HG03045 (cell line): ENCODE data around the gene VDAC1.
"Not testable (repeated sequence)": the region's sequence is repeated elsewhere in the genome, so short reads cannot be mapped to it uniquely, and the experiment has no call there.

Experiments
- ATAC-seq: cut with Tn5 transposase; IDR thresholded peaks from one replicate; pipeline ENCODE4 v1.9.1; 2021; ENCODE audit warnings: mild to moderate bottlenecking, moderate library complexity; ENCODE audit not compliant: unreplicated experiment

The VDAC1 gene

GRCh38 chr5:133996683-133997252 is 8.0 kb downstream of the VDAC1 start:
- no peak for ATAC-seq

DNA sequence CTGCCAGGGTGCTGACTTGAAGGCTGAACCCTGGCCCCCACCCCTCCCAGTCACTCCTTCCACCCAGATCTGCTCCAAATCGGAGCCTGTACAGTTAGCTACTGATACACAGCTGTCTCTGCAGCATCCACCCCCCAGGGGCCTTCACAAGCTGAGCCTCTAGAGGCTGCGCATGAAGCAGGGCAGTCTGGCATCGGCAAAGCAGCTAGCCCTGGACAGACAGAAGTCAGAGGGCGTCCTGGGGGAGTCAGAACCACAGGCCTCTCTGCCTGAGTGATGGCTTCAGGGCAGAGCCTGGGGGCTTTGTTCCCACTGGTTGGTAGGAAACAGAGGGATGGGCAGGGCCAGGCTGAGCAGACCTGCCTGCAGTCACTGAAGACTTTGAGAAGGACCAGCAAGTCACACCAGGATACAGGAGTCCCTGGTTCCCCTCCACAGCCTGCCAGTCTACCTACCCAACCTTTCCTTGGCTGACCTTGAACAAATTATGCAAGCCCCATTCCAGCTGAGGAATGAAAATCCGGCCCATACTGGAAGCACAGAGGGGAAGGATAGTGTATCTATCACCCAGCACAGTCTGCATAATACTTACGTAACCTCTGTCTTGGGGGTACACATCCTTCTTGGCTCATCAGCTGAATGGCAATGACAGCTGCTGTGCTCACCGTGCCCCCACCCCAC is 8.8 kb downstream of the VDAC1 start:
- ATAC-seq, result no peak

- no peak for ATAC-seq
Measured at GRCh38 chr5:133995341-133995740, 9.4 kb downstream of the VDAC1 start.

DNA sequence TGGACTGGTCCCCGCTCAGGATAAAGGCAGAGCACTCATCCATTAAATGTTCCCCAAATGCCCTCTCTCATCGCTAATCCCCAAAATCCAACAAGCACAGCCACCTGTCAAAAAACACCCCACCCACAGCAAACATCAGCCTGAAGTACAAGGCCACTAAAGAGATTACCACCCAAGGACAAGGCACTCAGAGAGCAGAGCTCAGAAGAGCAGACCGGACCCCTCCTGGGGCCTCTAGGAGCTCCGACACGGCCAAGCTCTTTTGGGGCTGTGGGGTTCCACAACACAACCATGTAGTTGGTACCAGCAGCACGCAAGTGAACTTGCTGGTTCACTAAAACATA is 9.8 kb downstream of the VDAC1 start:
- no peak for ATAC-seq

GRCh38 chr5:133994297-133994989 is 10.3 kb downstream of the VDAC1 start:
- no peak for ATAC-seq

DNA sequence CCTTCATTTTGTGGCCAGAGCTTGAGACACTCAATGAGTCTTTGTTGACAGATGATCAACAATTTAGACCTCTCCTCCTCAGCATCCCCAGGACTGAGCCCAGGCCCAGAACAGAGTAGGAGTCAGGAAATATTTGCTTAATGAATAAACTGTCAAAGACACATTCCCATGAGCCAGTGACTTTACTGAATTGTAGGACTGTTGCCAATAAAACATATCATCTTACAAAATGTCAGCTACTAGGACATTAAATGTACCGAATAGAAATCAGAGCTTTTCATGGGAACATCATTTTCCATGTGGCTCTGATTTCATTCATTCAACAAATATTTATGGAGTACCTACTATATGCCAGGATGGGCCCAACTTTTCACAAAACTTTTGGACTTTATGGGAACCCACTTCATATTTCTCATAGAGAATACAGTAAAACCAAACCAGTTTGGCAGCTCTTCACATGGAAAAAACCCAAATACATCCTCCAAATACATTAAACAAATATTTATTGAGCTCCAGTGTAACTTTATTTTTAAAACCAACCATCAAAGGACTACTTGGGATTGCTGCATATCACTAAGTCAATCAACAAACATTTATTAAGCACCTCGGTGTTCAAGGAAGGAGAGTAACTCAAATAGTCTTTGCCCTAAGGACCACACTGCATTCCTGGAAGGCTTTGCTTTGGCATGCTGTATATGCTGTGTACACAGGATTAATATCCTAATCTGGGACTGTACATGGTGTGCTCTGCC is 11.4 kb downstream of the VDAC1 start:
- no peak for ATAC-seq

DNA sequence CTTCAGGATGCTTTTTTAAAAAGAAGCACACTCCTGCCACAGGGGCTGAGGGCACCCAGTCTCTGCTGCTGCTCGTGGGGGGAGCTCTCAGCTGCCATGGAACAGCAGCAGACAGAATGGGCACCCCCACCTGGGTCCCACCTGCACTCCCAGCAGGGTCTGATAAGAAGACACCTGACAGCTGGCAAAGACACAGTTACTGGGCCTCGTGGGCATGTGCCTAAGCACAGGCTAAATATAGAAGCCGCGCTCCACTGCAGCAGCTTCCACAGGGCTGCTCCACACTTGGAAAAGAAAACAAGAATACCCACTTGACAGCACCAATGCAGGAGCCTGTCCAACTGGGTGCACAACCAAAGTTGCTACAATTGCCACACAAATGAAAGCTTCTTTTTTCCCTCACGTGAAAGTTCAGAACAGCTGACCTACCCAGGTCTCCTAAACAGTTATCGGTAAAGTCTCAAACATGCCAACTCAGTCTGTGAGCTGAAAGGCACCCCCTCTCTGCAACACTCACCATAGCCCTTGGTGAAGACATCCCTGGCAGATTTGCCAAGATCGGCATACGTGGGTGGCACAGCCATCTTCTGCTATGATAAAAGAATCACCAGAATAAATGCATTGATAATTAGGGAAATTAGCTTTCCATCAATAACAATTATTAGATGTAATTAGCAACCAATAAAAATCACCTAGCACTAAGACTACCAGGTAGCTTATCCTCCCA is 12.2 kb downstream of the VDAC1 start:
- ATAC-seq, result no peak

- no peak for ATAC-seq
Measured at GRCh38 chr5:133991171-133991910, 13.4 kb downstream of the VDAC1 start.

DNA sequence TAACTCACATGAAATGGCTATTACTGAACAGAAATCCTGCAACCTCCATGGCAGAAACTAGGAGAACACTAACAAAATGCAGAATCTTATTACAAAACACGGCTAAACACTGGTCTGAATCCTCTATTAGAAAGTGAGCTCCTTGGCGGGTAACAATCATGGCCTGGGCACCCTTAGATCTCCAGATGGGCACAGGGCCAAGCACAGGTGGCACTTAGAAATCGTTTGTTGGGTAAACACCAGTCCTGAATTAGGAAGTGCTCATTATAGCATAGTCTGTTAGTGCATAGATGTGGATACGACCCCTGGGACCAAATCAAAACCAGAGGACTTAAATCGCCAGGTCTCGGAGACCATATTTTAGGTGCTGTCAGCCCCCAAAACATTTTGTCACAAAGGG is 14.4 kb downstream of the VDAC1 start:
- no peak for ATAC-seq

GRCh38 chr5:133985540-133986180 is 19.1 kb downstream of the VDAC1 start:
- no peak for ATAC-seq

DNA sequence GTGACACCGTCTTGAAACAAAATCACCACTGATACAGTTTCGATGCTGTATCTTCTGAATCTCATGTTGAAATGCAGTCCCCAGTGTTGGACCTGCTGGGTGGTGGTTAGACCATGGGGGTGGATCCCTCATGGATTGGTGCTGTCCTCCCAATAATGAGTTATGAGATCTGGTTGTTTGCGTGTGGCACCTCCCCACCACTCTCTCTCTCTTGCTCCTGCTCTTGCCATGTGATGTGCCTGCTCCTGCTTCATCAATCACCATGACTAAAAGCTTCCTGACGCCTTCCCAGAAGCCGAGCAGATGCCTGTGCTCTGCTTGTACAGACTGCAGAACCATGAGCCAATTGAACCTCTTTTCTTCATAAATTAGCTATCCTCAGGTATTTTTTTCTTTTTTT is 21.1 kb downstream of the VDAC1 start:
- no peak for ATAC-seq

- ATAC-seq, result no peak
Measured at GRCh38 chr5:133981714-133982113, 23.1 kb downstream of the VDAC1 start.

DNA sequence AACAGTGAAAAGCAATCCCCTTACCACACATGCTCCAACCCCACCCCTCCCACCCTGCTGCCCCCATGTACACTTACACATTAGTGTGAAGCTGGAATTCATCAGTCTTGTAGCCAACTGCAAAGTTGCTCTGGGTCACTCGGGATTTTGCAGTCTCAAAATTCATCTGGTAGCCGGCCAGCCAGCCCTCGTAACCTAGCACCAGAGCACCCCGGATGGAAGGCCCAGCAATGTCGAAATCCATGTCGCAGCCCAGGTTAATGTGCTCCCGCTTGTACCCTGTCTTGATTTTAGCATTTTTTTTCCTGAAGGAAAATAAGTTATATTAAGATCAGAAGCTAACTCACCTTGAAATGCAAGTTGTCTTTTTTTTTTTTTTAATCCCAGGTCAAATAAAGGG is 24.1 kb downstream of the VDAC1 start:
- ATAC-seq, result no peak

DNA sequence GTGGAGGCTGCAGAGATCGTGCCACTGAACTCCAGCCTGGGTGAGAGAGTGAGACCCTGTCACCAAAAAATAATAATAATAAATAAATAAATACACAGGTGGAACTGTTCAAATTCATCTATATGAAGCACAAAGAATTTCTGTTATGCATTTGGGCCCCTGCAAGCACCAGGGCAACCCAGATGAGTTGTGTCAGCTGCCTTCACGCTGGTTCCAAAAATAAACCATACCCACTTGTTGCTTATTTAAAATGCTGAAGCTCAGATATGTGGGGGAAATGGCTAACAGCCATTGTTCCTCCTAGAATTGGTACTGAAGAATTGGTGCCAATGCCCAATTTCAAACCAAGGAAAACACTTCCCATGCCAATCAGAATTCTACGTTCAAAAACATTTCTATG is 25.8 kb downstream of the VDAC1 start:
- ATAC-seq, result no peak

DNA sequence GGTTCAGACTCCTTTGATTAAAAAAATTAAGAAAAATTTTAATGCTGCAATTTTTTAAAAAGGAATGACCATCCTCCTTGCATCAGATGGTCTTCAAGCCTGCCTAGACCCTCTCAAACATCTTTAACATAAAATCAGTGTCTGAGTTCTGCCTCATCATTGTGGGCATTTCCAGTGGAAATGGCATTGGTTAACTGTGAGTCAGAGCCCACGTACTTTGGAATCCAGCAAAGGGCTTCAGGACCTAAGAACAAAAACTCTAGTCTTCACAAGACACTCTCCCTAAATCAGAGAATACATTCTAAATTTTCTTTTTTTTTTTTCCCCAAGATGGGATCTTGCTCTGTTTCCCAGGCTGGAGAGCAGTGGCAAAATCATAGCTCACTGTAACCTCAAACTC is 26.9 kb downstream of the VDAC1 start:
- ATAC-seq, result no peak

GRCh38 chr5:133977161-133977787 is 27.5 kb downstream of the VDAC1 start:
- ATAC-seq, result no peak

GRCh38 chr5:133975546-133975945 is 29.2 kb downstream of the VDAC1 start:
- not testable (repeated sequence) for ATAC-seq

- no peak for ATAC-seq
Measured at GRCh38 chr5:133974142-133974541, 30.6 kb downstream of the VDAC1 start.

GRCh38 chr5:133970325-133970909 is 34.4 kb downstream of the VDAC1 start:
- ATAC-seq, result no peak
